SK-N-SH (cell line): ENCODE measurements around the gene MYO7A. TPM values are rescaled to one million over a fixed set of nuclear protein-coding genes. Genes with fewer than 3 reads are reported as not detected.

ENCODE experiments used
- CTCF ChIA-PET: fragments of 300-600, 350-600 bp; formaldehyde crosslinking; extraction: SDS; loops from one replicate; lab custom pipeline; 2021; lab: Yijun Ruan, JAX
- POLR2A ChIA-PET: fragments of 350-600 bp; sonication (Branson Sonifier 250); formaldehyde crosslinking; extraction: SDS; loops from one replicate; lab custom pipeline; 2020; ENCODE audit warnings: antibody characterized with exemption, inconsistent platforms; lab: Yijun Ruan, JAX
- DNase-seq: peaks from one replicate; pipeline ENCODE4 v3.0.0; 2012
- H2AFZ ChIP-seq: fragments of 200-600 bp; sonication (generic); 2 replicates; pipeline ENCODE4 v1.8.1; 2016; ENCODE audit warnings: antibody characterized with exemption, mild to moderate bottlenecking, low read depth
- H3F3A ChIP-seq: fragments of 200-600 bp; sonication (generic); replicated peaks from 2 replicates; pipeline ENCODE3; 2016; ENCODE audit warnings: antibody characterized with exemption, mild to moderate bottlenecking; ENCODE audit not compliant: insufficient read depth
- H3K27ac ChIP-seq, 2 experiments: fragments of 200-500 bp in 1 of 2; fragments of 200-600 bp in 1 of 2; sonication (Bioruptor generic) in 1 of 2; sonication (generic), shearing (Covaris generic) in 1 of 2; 2 replicates each; pipeline versions ENCODE4 v1.5.1 to v1.6.1; 2014 to 2016; ENCODE audit warnings: low read depth in 2 of 2, inconsistent platforms in 1 of 2, low read length in 1 of 2, mild to moderate bottlenecking in 1 of 2, mixed read lengths in 1 of 2
- H3K27me3 ChIP-seq: fragments of 200-600 bp; sonication (generic), shearing (Covaris generic); 2 replicates; pipeline ENCODE4 v1.6.1; 2016; ENCODE audit warnings: mixed run types; ENCODE audit not compliant: insufficient read depth
- H3K36me3 ChIP-seq, 2 experiments: fragments of 200-500 bp in 1 of 2; fragments of 200-600 bp in 1 of 2; sonication (Bioruptor generic) in 1 of 2; sonication (generic) in 1 of 2; replicated peaks in 1 of 2; 2 replicates each; pipeline versions ENCODE3 to v1.5.1; 2014 to 2016; ENCODE audit warnings: low read length in 1 of 2, mild to moderate bottlenecking in 1 of 2; ENCODE audit not compliant: insufficient read depth in 2 of 2, control insufficient read depth in 1 of 2
- H3K4me1 ChIP-seq, 2 experiments: fragments of 200-500 bp in 1 of 2; fragments of 200-600 bp in 1 of 2; sonication (Bioruptor generic) in 1 of 2; sonication (generic), shearing (Covaris generic) in 1 of 2; 2 replicates each; pipeline versions ENCODE4 v1.5.1 to v1.6.1; 2014 to 2016; ENCODE audit warnings: low read depth in 1 of 2, low read length in 1 of 2, mixed run types in 1 of 2; ENCODE audit not compliant: insufficient read depth in 2 of 2, control insufficient read depth in 1 of 2
- H3K4me2 ChIP-seq: fragments of 200-600 bp; sonication (generic), shearing (Covaris generic); 2 replicates; pipeline ENCODE4 v1.6.1; 2017; ENCODE audit warnings: mixed run types
- H3K4me3 ChIP-seq, 2 experiments: fragments of 200-500 bp in 1 of 2; fragments of 200-600 bp in 1 of 2; sonication (Bioruptor generic) in 1 of 2; sonication (generic), shearing (Covaris generic) in 1 of 2; 2 replicates each; pipeline versions ENCODE4 v1.5.1 to v1.8.1; 2014 to 2016; ENCODE audit warnings: low read depth in 2 of 2, inconsistent platforms in 1 of 2, low read length in 1 of 2, mild to moderate bottlenecking in 1 of 2, mixed read lengths in 1 of 2, moderate library complexity in 1 of 2
- H3K79me2 ChIP-seq: fragments of 200-600 bp; sonication (generic); 2 replicates; pipeline ENCODE4 v1.8.1; 2017; ENCODE audit warnings: mild to moderate bottlenecking; ENCODE audit not compliant: insufficient read depth
- H3K9ac ChIP-seq: fragments of 200-600 bp; sonication (generic); 2 replicates; pipeline ENCODE4 v1.6.1; 2017; ENCODE audit warnings: mixed run types
- H3K9me2 ChIP-seq: fragments of 200-600 bp; sonication (generic); 2 replicates; pipeline ENCODE4 v1.6.1; 2017; ENCODE audit warnings: mixed run types
- H3K9me3 ChIP-seq: fragments of 200-600 bp; sonication (generic); 2 replicates; pipeline ENCODE4 v1.6.1; 2017; ENCODE audit warnings: mixed run types, mild to moderate bottlenecking, moderate library complexity
- H4K20me1 ChIP-seq: fragments of 200-600 bp; sonication (generic); 2 replicates; pipeline ENCODE4 v1.6.1; 2017; ENCODE audit warnings: mild to moderate bottlenecking, mixed run types; ENCODE audit not compliant: insufficient read depth
- CHD2 ChIP-seq: fragments of 150-350 bp; IDR thresholded peaks from 2 replicates; pipeline ENCODE4 v1.6.1; 2018; ENCODE audit warnings: low read length; ENCODE audit not compliant: partially characterized antibody
- CTCF ChIP-seq: fragments of 200-600 bp; sonication (generic); IDR thresholded peaks from 2 replicates; pipeline ENCODE4 v1.6.1; 2017; ENCODE audit warnings: antibody characterized with exemption, mild to moderate bottlenecking, moderate library complexity
- ELF1 ChIP-seq: IDR thresholded peaks from 2 replicates; pipeline ENCODE4 v1.4.0; 2012
- FOXJ3 ChIP-seq: sonication (generic); formaldehyde crosslinking; IDR thresholded peaks from 2 replicates; pipeline ENCODE4 v1.5.1; 2020; ENCODE audit warnings: mild to moderate bottlenecking, missing genetic modification reagents
- FOXM1 ChIP-seq: IDR thresholded peaks from 2 replicates; pipeline ENCODE4 v1.4.0; 2012; ENCODE audit warnings: low read depth, mild to moderate bottlenecking
- GABPA ChIP-seq: IDR thresholded peaks from 2 replicates; pipeline ENCODE4 v1.4.0; 2012; ENCODE audit warnings: low read depth, mild to moderate bottlenecking
- GATA2 ChIP-seq: sonication (generic); formaldehyde crosslinking; IDR thresholded peaks from 2 replicates; pipeline ENCODE4 v1.5.0; 2020; ENCODE audit warnings: mild to moderate bottlenecking, missing genetic modification reagents
- NFIC ChIP-seq: IDR thresholded peaks from 2 replicates; pipeline ENCODE4 v1.4.0; 2012; ENCODE audit warnings: borderline replicate concordance
- NRF1 ChIP-seq: IDR thresholded peaks from 2 replicates; pipeline ENCODE4 v1.6.1; 2012; ENCODE audit warnings: low read depth, mild to moderate bottlenecking, low read length
- RFX5 ChIP-seq: IDR thresholded peaks from 2 replicates; pipeline ENCODE4 v1.6.1; 2012; ENCODE audit warnings: mild to moderate bottlenecking, improper control_type of control experiment, low read length
- USF2 ChIP-seq: fragments of 150-350 bp; IDR thresholded peaks from 2 replicates; pipeline ENCODE4 v1.6.1; 2017; ENCODE audit warnings: antibody characterized with exemption, low read length, low read depth, borderline replicate concordance
- WGBS: methylation state at CpG from one replicate; pipeline ENCODE4 v1.1.6; 2017; ENCODE audit warnings: low lambda C conversion rate; 5-methylcytosine and 5-hydroxymethylcytosine counted together
- polyA plus RNA-seq, 3 experiments: library from polyadenylated mRNA; depleted of rRNA; stranded (reverse); fragments of >200 nt; gene quantifications; 2 replicates each; pipeline ENCODE4 v1.2.3, GENCODE V29; 2012
- TF ChIP-seq, protein P1 (sequence below): IDR thresholded peaks from 2 replicates; pipeline ENCODE4 v1.4.0; 2012; ENCODE audit warnings: low read depth
- TF ChIP-seq, protein P2 (sequence below): IDR thresholded peaks from 2 replicates; pipeline ENCODE4 v1.6.1; 2012; ENCODE audit warnings: mild to moderate bottlenecking, low read depth, low read length, moderate library complexity

Gene MYO7A
- polyA plus RNA-seq, 1 of the 3 experiments (the other 2 are of a cell fraction), result 0.08 TPM

DNA sequence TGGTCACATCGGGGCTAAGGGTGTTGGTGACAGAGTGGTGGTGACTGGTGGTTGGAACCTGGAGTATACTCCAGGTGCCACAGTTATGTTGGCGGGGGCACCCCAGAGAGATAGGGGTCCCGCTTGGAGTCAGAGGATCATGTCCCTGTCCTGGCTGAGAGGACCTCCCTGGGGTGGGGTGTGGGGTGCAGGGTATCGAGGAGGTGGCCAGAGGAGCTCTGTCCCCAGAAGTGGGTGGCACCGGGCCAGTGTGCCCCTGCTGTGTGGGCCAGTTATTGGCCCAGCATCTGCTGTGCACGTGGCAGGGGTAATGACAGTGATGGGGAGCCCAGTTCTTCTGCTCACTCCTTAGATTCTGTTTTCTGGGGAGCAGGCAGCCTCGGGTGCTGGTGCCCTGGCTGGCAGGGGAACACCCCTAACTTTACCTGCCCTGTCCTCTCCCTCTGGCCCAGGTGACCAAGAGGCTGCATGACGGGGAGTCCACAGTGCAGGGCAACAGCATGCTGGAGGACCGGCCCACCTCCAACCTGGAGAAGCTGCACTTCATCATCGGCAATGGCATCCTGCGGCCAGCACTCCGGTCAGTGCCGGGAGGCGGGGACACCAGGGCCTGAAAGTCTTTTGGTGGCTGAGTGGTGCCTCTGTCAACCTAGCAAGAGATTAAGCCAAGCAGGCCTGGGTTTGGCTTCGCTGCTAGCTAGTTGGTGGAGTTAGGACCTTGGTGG lies 56.3 kb downstream of the MYO7A start:
- Histone ChIP-seq H3K36me3 (no peaks in the 10 kb centered on the region), H3K4me3 (no peak overlapping the region), H3K27ac (no peak overlapping the region), H3F3A (no peaks in the 10 kb centered on the region), H3K27me3 (no peaks in the 10 kb centered on the region), H3K9me3 (no peaks in the 10 kb centered on the region), H3K4me1 (no peaks in the 10 kb centered on the region; a peak in 1 of 4 replicates), H3K9me2 (no peaks in the 10 kb centered on the region), H2AFZ (no peak overlapping the region), H4K20me1 (no peaks in the 10 kb centered on the region), H3K9ac (no peak overlapping the region), H3K4me2 (no peak overlapping the region), H3K79me2 (no peaks in the 10 kb centered on the region)
- no peak for DNase-seq
- TF ChIP-seq FOXJ3 (CRISPR knock-in tag) (no peak), ELF1 (no peak), GATA2 (no peak), NFIC (no peak), RFX5 (no peak), FOXM1 (no peak), USF2 (no peak), CTCF (no peak), CHD2 (no peak), NRF1 (no peak), GABPA (no peak)
- TF ChIP-seq, protein P1, sequence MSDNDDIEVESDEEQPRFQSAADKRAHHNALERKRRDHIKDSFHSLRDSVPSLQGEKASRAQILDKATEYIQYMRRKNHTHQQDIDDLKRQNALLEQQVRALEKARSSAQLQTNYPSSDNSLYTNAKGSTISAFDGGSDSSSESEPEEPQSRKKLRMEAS, result no peak
- TF ChIP-seq, protein P2, sequence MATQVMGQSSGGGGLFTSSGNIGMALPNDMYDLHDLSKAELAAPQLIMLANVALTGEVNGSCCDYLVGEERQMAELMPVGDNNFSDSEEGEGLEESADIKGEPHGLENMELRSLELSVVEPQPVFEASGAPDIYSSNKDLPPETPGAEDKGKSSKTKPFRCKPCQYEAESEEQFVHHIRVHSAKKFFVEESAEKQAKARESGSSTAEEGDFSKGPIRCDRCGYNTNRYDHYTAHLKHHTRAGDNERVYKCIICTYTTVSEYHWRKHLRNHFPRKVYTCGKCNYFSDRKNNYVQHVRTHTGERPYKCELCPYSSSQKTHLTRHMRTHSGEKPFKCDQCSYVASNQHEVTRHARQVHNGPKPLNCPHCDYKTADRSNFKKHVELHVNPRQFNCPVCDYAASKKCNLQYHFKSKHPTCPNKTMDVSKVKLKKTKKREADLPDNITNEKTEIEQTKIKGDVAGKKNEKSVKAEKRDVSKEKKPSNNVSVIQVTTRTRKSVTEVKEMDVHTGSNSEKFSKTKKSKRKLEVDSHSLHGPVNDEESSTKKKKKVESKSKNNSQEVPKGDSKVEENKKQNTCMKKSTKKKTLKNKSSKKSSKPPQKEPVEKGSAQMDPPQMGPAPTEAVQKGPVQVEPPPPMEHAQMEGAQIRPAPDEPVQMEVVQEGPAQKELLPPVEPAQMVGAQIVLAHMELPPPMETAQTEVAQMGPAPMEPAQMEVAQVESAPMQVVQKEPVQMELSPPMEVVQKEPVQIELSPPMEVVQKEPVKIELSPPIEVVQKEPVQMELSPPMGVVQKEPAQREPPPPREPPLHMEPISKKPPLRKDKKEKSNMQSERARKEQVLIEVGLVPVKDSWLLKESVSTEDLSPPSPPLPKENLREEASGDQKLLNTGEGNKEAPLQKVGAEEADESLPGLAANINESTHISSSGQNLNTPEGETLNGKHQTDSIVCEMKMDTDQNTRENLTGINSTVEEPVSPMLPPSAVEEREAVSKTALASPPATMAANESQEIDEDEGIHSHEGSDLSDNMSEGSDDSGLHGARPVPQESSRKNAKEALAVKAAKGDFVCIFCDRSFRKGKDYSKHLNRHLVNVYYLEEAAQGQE, result no peak
- ChIA-PET POLR2A (no interaction called here), CTCF (interaction anchor here (0.6 to 11.8 kb wide), 3 partner anchors 57 to 364 kb away, joined by 3 to 270 read pairs (median 4); partner anchors contain the start of gene MYO7A)
- 67% methylated on average over 9 of the region's 15 CpGs for WGBS
